Common myeloid progenitor, CD34-positive (primary cell): ENCODE measurements around the gene RGN. TPM values are rescaled to one million over a fixed set of nuclear protein-coding genes. Genes with fewer than 3 reads are reported as not detected.
A peak's percentile ranks its signal among the peaks of the same experiment; 100 is the strongest.

Experiments used
- CTCF ChIA-PET: fragments of 350-600 bp; sonication (Branson Sonifier 250); formaldehyde crosslinking; loops from one replicate; lab custom pipeline; 2021; ENCODE audit warnings: antibody characterized with exemption; lab: Charles Lee
- POLR2A ChIA-PET: fragments of 350-600 bp; sonication (Branson Sonifier 250); formaldehyde crosslinking; loops from one replicate; lab custom pipeline; 2021; ENCODE audit warnings: antibody characterized with exemption; lab: Charles Lee
- DNase-seq, 3 donors: peaks; one replicate each; pipeline versions ENCODE4 v3.0.0 to v3.0.0-alpha.2; 2013
- H3K27ac ChIP-seq, 2 experiments: 1 replicate in 1 of 2; 2 replicates in 1 of 2; pipeline ENCODE4 v1.7.0; 2013; ENCODE audit warnings: inconsistent platforms in 2 of 2, low read length in 2 of 2, mild to moderate bottlenecking in 2 of 2, low read depth in 1 of 2, moderate library complexity in 1 of 2; ENCODE audit not compliant: severe bottlenecking in 2 of 2, insufficient read depth in 1 of 2, poor library complexity in 1 of 2
- H3K27me3 ChIP-seq, 5 experiments: replicated peaks in 2 of 5; 1 replicate in 3 of 5; 2 replicates in 2 of 5; pipeline versions ENCODE4 v1.6.1 to v1.7.0; 2013; ENCODE audit warnings: low read length in 4 of 5, mild to moderate bottlenecking in 2 of 5, moderate library complexity in 2 of 5, inconsistent platforms in 1 of 5; ENCODE audit not compliant: insufficient read depth in 5 of 5, control insufficient read depth in 4 of 5
- H3K36me3 ChIP-seq, 4 experiments: 1 replicate in 2 of 4; 2 replicates in 2 of 4; pipeline versions ENCODE4 v1.6.1 to v1.7.0; 2013; ENCODE audit warnings: low read length in 3 of 4, control low read depth in 1 of 4, mild to moderate bottlenecking in 1 of 4; ENCODE audit not compliant: control insufficient read depth in 4 of 4, insufficient read depth in 4 of 4
- H3K4me1 ChIP-seq, 4 experiments: 1 replicate in 3 of 4; 2 replicates in 1 of 4; pipeline versions ENCODE4 v1.6.1 to v1.7.1; 2013; ENCODE audit warnings: low read length in 3 of 4, mild to moderate bottlenecking in 3 of 4, control low read depth in 1 of 4, inconsistent platforms in 1 of 4, moderate library complexity in 1 of 4; ENCODE audit not compliant: control insufficient read depth in 4 of 4, insufficient read depth in 4 of 4; ENCODE audit errors: control extremely low read depth in 1 of 4
- H3K4me3 ChIP-seq, 7 experiments: 1 replicate in 4 of 7; 2 replicates in 3 of 7; pipeline versions ENCODE4 v1.5.1 to v1.7.0; 2013; ENCODE audit warnings: mild to moderate bottlenecking in 7 of 7, low read length in 6 of 7, moderate library complexity in 6 of 7, inconsistent platforms in 2 of 7, low read depth in 2 of 7, control low read depth in 1 of 7; ENCODE audit not compliant: insufficient read depth in 4 of 7, control insufficient read depth in 1 of 7; ENCODE audit errors: extremely low read depth in 1 of 7
- H3K9me3 ChIP-seq, 5 experiments: 1 replicate in 4 of 5; 2 replicates in 1 of 5; pipeline versions ENCODE4 v1.6.1 to v1.7.1; 2013; ENCODE audit warnings: low read length in 4 of 5, mild to moderate bottlenecking in 2 of 5, inconsistent platforms in 1 of 5, low read depth in 1 of 5, moderate library complexity in 1 of 5; ENCODE audit not compliant: control insufficient read depth in 4 of 5, insufficient read depth in 2 of 5; ENCODE audit errors: control extremely low read depth in 1 of 5
- WGBS: methylation state at CpG from one replicate; pipeline ENCODE4 v1.1.5; 2013; ENCODE audit not compliant: insufficient coverage; 5-methylcytosine and 5-hydroxymethylcytosine counted together
- polyA plus RNA-seq: library from polyadenylated mRNA; unstranded; fragments of 120-200 nt; gene quantifications from one replicate; pipeline ENCODE4 v1.2.1, GENCODE V29; 2013

The RGN gene
- 0.17 TPM for polyA plus RNA-seq

DNA sequence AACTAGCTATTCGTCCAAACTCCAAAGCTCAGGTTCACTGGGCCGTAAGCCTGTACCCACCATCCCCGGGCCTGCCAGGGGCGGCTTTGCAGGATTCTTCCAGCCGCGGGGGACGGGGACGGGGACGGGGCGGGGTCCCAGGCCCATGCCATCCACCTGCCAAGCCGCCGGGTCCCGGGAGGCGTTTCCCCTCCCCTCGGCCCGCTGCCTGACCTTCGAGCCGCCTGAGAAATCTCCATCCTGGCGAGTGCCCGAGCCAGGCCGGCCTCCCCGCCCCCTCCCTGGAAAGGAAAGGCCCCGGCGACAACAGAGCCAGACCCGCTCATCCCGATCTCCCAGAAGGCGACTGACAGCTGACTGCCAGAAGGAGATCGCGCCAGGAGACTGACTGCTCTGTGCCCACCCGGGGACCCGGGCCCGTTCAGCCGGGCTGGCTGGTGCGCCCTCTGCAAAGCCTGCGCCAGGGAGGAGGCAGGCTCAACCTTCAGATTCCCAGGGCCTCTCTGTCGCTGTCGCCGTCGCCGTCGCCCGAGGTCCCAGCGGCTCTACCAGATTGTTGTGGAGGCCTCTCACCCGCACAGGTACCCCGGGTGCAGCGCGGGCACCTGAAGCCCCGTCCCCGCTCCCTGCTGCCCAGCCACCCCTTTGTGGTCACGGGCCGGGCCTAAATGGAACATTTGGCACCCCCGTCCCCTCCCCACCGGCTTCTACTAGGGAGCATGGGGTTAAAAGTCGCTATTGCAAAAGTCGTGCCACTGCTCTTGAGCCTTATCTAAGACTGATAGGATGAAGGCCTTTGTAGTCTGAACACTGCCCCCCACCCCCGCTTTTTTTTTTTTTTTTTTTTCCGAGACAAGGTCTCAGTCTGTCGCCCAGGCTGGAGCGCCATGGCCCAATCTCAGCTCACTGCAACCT, at the start of gene RGN:
Gene RGN, plus strand, starts transcription at position 315 of the 915 bp plus-strand sequence. CDS start 2,702 bp downstream, outside the sequence.
- Histone ChIP-seq H3K27me3 (peaks cover 0 to 34% (median 0%) of the 10 kb centered on the region in 5 experiments), H3K36me3 (no peaks in the 10 kb centered on the region), H3K4me3 (no peak within 1 kb of the TSS), H3K27ac (no peak within 1 kb of the TSS), H3K4me1 (no peaks in the 10 kb centered on the region), H3K9me3 (no peaks in the 10 kb centered on the region)
- no peak for DNase-seq
- ChIA-PET POLR2A (no interaction called here), CTCF (interaction anchor here (1.1 kb wide), 1 partner anchor 12 kb away, joined by 3 read pairs; no protein-coding TSS in a partner anchor)
- 66% methylated on average over 56 of the region's 59 CpGs for WGBS

GRCh38 chrX:47030339-47030738, 47.9 kb upstream of the RGN start:
- ChIA-PET POLR2A (no interaction called here), CTCF (interaction anchor here (0.7 to 1.8 kb wide), 8 partner anchors 23 to 345 kb away, joined by 3 to 9 read pairs (median 4); partner anchors contain the start of gene JADE3)
- Histone ChIP-seq H3K9me3 (no peaks in the 10 kb centered on the region), H3K27ac (no peak overlapping the region), H3K4me3 (no peak overlapping the region), H3K36me3 (peaks cover 0 to 20% (median 0%) of the 10 kb centered on the region in 4 experiments), H3K27me3 (peaks cover 0 to 14% (median 0%) of the 10 kb centered on the region in 5 experiments), H3K4me1 (no peaks in the 10 kb centered on the region)
- peak; percentile 69 to 85 (median 76) for DNase-seq

GRCh38 chrX:47047989-47048388, 30.3 kb upstream of the RGN start:
- peaks cover 0 to 2% (median 0%) of the 10 kb centered on the region in 5 experiments for H3K9me3 ChIP-seq
- no peak overlapping the region for H3K4me3 ChIP-seq
- no peak overlapping the region for H3K27ac ChIP-seq
- H3K36me3 ChIP-seq, result peaks cover 0 to 1% (median under 1%) of the 10 kb centered on the region in 4 experiments
- ChIA-PET CTCF (no interaction called here), POLR2A (interaction anchor here (0.6 kb wide), 1 partner anchor 413 kb away, joined by 3 read pairs; no protein-coding TSS in a partner anchor)
- H3K4me1 ChIP-seq, result no peaks in the 10 kb centered on the region
- H3K27me3 ChIP-seq, result no peaks in the 10 kb centered on the region
- no peak for DNase-seq
- 88% methylated on average over 2 of the region's 5 CpGs for WGBS

DNA sequence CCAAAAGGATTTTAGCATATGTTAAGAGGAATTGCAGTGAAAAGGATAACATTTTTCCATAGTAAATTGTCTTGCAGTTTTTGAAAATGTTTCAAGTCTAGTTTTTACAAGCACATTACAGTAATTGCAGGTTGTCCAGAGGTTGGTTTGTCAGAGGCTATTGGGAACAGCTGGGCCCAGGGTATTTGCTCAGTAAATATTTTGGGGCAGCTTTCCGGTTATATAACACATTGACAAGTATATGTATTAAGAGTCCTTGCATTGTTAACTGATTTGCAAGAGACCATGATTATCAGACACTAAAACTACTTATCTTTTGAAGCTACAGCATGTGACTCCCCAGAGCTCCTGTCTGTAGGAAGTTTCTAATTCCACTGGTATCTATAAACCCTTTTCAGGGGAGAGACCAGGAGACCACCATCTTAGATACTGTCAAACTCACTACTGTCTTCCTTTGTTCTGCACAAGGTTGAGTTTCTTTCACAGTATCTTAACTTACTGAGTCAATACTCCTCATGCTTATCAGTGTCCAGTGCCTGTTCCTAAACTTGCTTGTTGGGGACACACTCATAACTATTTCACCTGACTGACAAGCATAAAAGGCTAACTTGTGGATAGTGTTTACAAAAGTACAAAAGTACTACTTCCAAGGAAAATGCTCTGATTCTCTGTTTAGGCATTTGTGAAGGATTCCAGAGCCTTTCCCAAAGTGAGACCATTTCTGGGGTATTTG, 18.9 kb upstream of the RGN start:
- CTCF ChIA-PET, result no interaction called here
- POLR2A ChIA-PET, result interaction anchor here (0.6 kb wide), 1 partner anchor 45 kb away, joined by 4 read pairs; no protein-coding TSS in a partner anchor
- no CpG with 5 or more reads among the region's 1 CpG for WGBS

GRCh38 chrX:47060708-47061107, 17.5 kb upstream of the RGN start:
- peaks cover 0 to 3% (median under 1%) of the 10 kb centered on the region in 4 experiments for H3K4me1 ChIP-seq
- H3K4me3 ChIP-seq, result no peak overlapping the region
- POLR2A ChIA-PET, result no interaction called here
- H3K9me3 ChIP-seq, result no peaks in the 10 kb centered on the region
- H3K27me3 ChIP-seq, result peaks cover 0 to 16% (median 0%) of the 10 kb centered on the region in 5 experiments
- no CpG with 5 or more reads among the region's 2 CpGs for WGBS
- DNase-seq, result no peak
- H3K27ac ChIP-seq, result no peak overlapping the region
- CTCF ChIA-PET, result interaction anchor here (0.9 kb wide), 1 partner anchor 9 kb away, joined by 3 read pairs; no protein-coding TSS in a partner anchor
- peaks cover 2 to 20% (median 15%) of the 10 kb centered on the region in 4 experiments for H3K36me3 ChIP-seq

More for the DNA sequence above, 18.9 kb upstream of the RGN start:
- Histone ChIP-seq H3K36me3 (peaks cover 2 to 25% (median 15%) of the 10 kb centered on the region in 4 experiments), H3K27ac (no peak overlapping the region), H3K27me3 (peaks cover 0 to 16% (median 0%) of the 10 kb centered on the region in 5 experiments), H3K4me1 (no peaks in the 10 kb centered on the region), H3K9me3 (no peaks in the 10 kb centered on the region), H3K4me3 (no peak overlapping the region)
- no peak for DNase-seq

- ChIA-PET POLR2A (no interaction called here), CTCF (no interaction called here)
Observed at GRCh38 chrX:47061238-47061919, 16.9 kb upstream of the RGN start.

More at GRCh38 chrX:47061238-47061919, 16.9 kb upstream of the RGN start:
- Histone ChIP-seq H3K4me3 (no peak overlapping the region), H3K27me3 (peaks cover 0 to 16% (median 0%) of the 10 kb centered on the region in 5 experiments), H3K4me1 (peaks cover 0 to 3% (median under 1%) of the 10 kb centered on the region in 4 experiments), H3K9me3 (no peaks in the 10 kb centered on the region), H3K36me3 (peaks cover 2 to 17% (median 14%) of the 10 kb centered on the region in 4 experiments), H3K27ac (no peak overlapping the region)
- no peak for DNase-seq
- 90% methylated on average over 2 of the region's 2 CpGs for WGBS
